Measurements from ENCODE around the gene ATCAY.

DNA sequence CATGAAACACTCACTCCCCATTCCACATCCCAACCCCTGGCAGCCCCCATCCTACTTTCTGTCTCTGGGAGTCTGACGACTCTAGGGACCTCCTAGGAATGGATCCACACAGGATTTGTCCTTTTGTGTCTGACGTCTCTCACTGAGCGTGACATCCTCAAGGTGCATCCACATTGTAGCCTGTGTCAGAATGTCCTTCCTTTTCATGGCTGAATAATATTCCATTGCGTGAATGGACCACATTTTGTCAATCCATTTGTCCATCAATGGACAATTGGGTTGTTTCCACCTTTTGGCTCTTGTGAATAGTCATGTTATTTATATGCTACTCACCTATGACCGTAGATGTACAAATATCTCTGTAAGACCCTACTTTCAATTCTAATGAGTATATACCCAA, 35.5 kb downstream of the ATCAY start:
- TF ChIP-seq, protein P1, sequence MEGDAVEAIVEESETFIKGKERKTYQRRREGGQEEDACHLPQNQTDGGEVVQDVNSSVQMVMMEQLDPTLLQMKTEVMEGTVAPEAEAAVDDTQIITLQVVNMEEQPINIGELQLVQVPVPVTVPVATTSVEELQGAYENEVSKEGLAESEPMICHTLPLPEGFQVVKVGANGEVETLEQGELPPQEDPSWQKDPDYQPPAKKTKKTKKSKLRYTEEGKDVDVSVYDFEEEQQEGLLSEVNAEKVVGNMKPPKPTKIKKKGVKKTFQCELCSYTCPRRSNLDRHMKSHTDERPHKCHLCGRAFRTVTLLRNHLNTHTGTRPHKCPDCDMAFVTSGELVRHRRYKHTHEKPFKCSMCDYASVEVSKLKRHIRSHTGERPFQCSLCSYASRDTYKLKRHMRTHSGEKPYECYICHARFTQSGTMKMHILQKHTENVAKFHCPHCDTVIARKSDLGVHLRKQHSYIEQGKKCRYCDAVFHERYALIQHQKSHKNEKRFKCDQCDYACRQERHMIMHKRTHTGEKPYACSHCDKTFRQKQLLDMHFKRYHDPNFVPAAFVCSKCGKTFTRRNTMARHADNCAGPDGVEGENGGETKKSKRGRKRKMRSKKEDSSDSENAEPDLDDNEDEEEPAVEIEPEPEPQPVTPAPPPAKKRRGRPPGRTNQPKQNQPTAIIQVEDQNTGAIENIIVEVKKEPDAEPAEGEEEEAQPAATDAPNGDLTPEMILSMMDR (conservative IDR thresholded peaks at IDR 0.05; ENCODE audit: low read depth, low read length) = no peak
- TF ChIP-seq EZH2 (IDR thresholded peaks at IDR 0.05; ENCODE audit: low read length, unreplicated experiment) = no peak
